ENCODE results near the gene BPIFA1.

BPIFA1 gene

DNA sequence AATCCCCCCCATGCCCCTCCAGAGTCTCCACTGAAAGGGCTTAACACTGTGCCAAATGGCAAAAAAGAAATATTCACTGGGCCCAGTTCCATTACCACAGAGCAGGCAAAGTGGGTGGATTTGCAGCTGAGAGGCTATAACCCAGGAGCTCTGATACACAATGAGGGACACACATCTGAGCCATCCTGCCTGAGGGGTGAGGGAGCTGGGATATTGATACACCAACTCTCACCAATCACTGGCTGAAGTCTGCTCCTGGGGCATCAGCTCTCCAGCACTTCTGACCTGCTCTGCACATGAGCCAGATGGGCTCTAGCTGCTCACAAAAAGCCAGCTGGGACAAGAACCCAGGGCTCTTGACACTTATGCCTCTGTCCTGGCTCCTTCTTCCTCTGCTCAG, 52.1 kb downstream of the BPIFA1 start:
- H3K4me3 ChIP-seq (ENCODE audit: low read depth, low read length), result no peak overlapping the region
- H3K36me3 ChIP-seq (ENCODE audit: control insufficient read depth, insufficient read depth, low read length), result no peaks in the 10 kb centered on the region
- no peaks in the 10 kb centered on the region for H3K27me3 ChIP-seq (ENCODE audit: control insufficient read depth, insufficient read depth, low read length)
- no peak overlapping the region for H3K9ac ChIP-seq (ENCODE audit: low read length)
- no peak overlapping the region for H3K27ac ChIP-seq (ENCODE audit: low read depth, low read length)
- no peaks in the 10 kb centered on the region for H3K4me1 ChIP-seq (ENCODE audit: control insufficient read depth, insufficient read depth, low read length)
- no peaks in the 10 kb centered on the region for H3K9me3 ChIP-seq (ENCODE audit: control insufficient read depth, insufficient read depth, low read depth, low read length)

DNA sequence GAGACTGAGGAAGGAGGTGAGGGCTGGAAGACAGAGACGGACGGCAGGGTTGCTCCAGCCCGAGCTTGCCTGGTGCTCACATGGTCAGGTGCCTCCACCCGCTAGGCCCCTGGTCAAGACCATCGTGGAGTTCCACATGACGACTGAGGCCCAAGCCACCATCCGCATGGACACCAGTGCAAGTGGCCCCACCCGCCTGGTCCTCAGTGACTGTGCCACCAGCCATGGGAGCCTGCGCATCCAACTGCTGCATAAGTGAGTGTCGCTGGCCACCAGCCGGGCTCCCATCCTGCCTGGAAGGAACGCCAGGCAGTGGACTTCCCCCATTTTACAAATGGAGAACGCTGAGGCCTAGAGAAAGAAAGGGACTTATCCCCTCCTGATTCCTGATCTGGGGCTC, 55.1 kb downstream of the BPIFA1 start:
- Histone ChIP-seq H3K9ac (ENCODE audit: low read length) (no peak overlapping the region), H3K9me3 (ENCODE audit: control insufficient read depth, insufficient read depth, low read depth, low read length) (no peaks in the 10 kb centered on the region), H3K36me3 (ENCODE audit: control insufficient read depth, insufficient read depth, low read length) (no peaks in the 10 kb centered on the region), H3K27ac (ENCODE audit: low read depth, low read length) (no peak overlapping the region), H3K4me3 (ENCODE audit: low read depth, low read length) (no peak overlapping the region), H3K27me3 (ENCODE audit: control insufficient read depth, insufficient read depth, low read length) (no peaks in the 10 kb centered on the region), H3K4me1 (ENCODE audit: control insufficient read depth, insufficient read depth, low read length) (no peaks in the 10 kb centered on the region)

DNA sequence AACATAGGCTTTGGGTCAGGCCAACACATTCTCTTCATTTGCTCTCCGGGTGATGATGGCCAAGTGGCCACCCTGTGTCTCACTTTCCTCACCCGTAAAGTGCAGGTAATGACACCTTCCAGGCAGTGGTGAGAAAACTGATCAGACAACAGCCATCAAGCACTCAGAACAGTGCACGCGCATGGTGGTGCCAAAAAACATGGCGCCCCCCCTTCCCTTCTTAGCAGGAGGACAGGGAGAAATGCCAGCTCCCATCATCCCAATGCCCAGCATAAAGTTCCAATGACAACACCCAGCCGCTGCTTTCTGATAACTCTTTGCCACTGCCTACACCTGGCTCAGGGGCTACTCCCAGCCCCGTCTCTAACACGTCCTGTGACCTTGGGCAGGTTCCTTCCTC, 55.6 kb downstream of the BPIFA1 start:
- Histone ChIP-seq H3K27ac (ENCODE audit: low read depth, low read length) (no peak overlapping the region), H3K4me3 (ENCODE audit: low read depth, low read length) (no peak overlapping the region), H3K4me1 (ENCODE audit: control insufficient read depth, insufficient read depth, low read length) (no peaks in the 10 kb centered on the region), H3K27me3 (ENCODE audit: control insufficient read depth, insufficient read depth, low read length) (peaks cover 5% of the 10 kb centered on the region; the same call in 1 of the 2 replicates), H3K36me3 (ENCODE audit: control insufficient read depth, insufficient read depth, low read length) (no peaks in the 10 kb centered on the region), H3K9ac (ENCODE audit: low read length) (no peak overlapping the region), H3K9me3 (ENCODE audit: control insufficient read depth, insufficient read depth, low read depth, low read length) (no peaks in the 10 kb centered on the region)

DNA sequence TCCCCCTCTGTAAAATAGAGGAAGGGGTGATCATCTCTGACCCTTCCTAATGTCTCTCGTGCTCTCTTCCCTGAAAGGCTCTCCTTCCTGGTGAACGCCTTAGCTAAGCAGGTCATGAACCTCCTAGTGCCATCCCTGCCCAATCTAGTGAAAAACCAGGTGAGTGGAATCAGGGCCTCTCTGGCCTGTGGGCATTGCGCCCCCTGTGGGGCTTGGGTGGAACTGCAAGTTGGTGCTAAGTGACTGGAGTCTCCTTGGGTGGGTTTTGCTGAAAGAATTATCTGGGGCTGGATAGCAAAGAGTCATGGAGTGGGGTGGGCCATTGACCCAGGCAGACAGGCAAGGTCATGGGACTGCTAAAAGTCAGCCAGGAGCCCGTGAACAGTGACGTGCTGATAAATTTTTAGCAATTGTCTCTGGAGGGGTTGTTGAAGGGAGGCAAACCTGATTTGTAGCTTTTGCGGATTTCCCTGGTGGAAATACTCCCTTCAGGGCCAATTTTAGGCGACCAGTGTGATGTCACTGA, 56.1 kb downstream of the BPIFA1 start:
- Histone ChIP-seq H3K9me3 (ENCODE audit: control insufficient read depth, insufficient read depth, low read depth, low read length) (no peaks in the 10 kb centered on the region), H3K36me3 (ENCODE audit: control insufficient read depth, insufficient read depth, low read length) (no peaks in the 10 kb centered on the region), H3K4me3 (ENCODE audit: low read depth, low read length) (no peak overlapping the region), H3K9ac (ENCODE audit: low read length) (no peak overlapping the region), H3K4me1 (ENCODE audit: control insufficient read depth, insufficient read depth, low read length) (no peaks in the 10 kb centered on the region), H3K27me3 (ENCODE audit: control insufficient read depth, insufficient read depth, low read length) (peaks cover 6% of the 10 kb centered on the region; the same call in 1 of the 2 replicates), H3K27ac (ENCODE audit: low read depth, low read length) (no peak overlapping the region)
